ENCODE measurements around the gene DUSP18.
A peak's percentile ranks its signal among the peaks of the same experiment; 100 is the strongest.
"Not testable (repeated sequence)": the region's sequence is repeated elsewhere in the genome, so short reads cannot be mapped to it uniquely, and the experiment has no call there.

Gene DUSP18

GRCh38 chr22:30636226-30637077 lies 31.2 kb downstream of the DUSP18 start:
- DNase-seq = peak; percentile 42

- DNase-seq = peak; percentile 98
Measured at GRCh38 chr22:30635273-30636225, 32.1 kb downstream of the DUSP18 start, which contains the start of gene SLC35E4. Gene SLC35E4, plus strand, starts transcription at chr22:30635781. Its CDS starts 670 bp downstream, at chr22:30636451.

- peak; percentile 93 for DNase-seq
Measured at GRCh38 chr22:30634471-30635233, 33.0 kb downstream of the DUSP18 start.

GRCh38 chr22:30631469-30631868 lies 36.2 kb downstream of the DUSP18 start:
- DNase-seq = not testable (repeated sequence)

GRCh38 chr22:30628491-30628890 lies 39.2 kb downstream of the DUSP18 start:
- no peak for DNase-seq

- no peak for DNase-seq
Measured at GRCh38 chr22:30627471-30627870, 40.2 kb downstream of the DUSP18 start.

GRCh38 chr22:30626413-30626812 lies 41.3 kb downstream of the DUSP18 start:
- DNase-seq = no peak

- DNase-seq = not testable (repeated sequence)
Measured at GRCh38 chr22:30619909-30620308, 47.8 kb downstream of the DUSP18 start.

- DNase-seq = no peak
Measured at GRCh38 chr22:30617819-30618218, 49.9 kb downstream of the DUSP18 start.

GRCh38 chr22:30615543-30615954 lies 52.1 kb downstream of the DUSP18 start:
- DNase-seq = no peak

- no peak for DNase-seq
Measured at GRCh38 chr22:30614879-30615278, 52.8 kb downstream of the DUSP18 start.

- no peak for DNase-seq
Measured at GRCh38 chr22:30614268-30614667, 53.4 kb downstream of the DUSP18 start.

- DNase-seq = no peak
Measured at GRCh38 chr22:30612789-30613188, 54.9 kb downstream of the DUSP18 start.

All from activated T-cell treated with anti-CD3 and anti-CD28 coated beads, Interleukin-2, amount 50 U/mL, for 1 hour (primary cell).